NT2/D1 (cell line): Measurements from ENCODE around the gene GBF1.

Source experiments
- SUZ12 ChIP-seq: IDR thresholded peaks from 2 replicates; pipeline ENCODE4 v1.6.1; 2011; ENCODE audit not compliant: insufficient read length, insufficient read depth; ENCODE audit errors: extremely low read depth
- YY1 ChIP-seq: IDR thresholded peaks from 2 replicates; pipeline ENCODE4 v1.6.1; 2011; ENCODE audit not compliant: insufficient read length, insufficient read depth

GRCh38 chr10:102371295-102371694 lies 126.0 kb downstream of the GBF1 start:
- no peak for TF ChIP-seq YY1
- TF ChIP-seq SUZ12, result no peak
